Nephron (organoid): ENCODE results near the gene FAM193A.
"Not testable (repeated sequence)": the region's sequence is repeated elsewhere in the genome, so short reads cannot be mapped to it uniquely, and the experiment has no call there.

ENCODE experiments used
- H3K27ac Mint-ChIP-seq, 3 experiments: 2 replicates each; pipeline ENCODE4 v1.8.0; 2020; ENCODE audit warnings: mixed read lengths in 3 of 3, mild to moderate bottlenecking in 2 of 3, moderate library complexity in 1 of 3
- H3K27me3 Mint-ChIP-seq: 2 replicates; pipeline ENCODE4 v1.8.0; 2021; ENCODE audit warnings: low read depth, mild to moderate bottlenecking, moderate library complexity, mixed read lengths
- H3K36me3 Mint-ChIP-seq: 2 replicates; pipeline ENCODE4 v1.8.0; 2020; ENCODE audit warnings: low read depth, mixed read lengths
- H3K4me1 Mint-ChIP-seq: 2 replicates; pipeline ENCODE4 v1.8.0; 2020; ENCODE audit warnings: mixed read lengths
- H3K4me3 Mint-ChIP-seq, 3 experiments: 2 replicates each; pipeline ENCODE4 v1.8.0; 2020; ENCODE audit warnings: mild to moderate bottlenecking in 3 of 3, mixed read lengths in 3 of 3, moderate library complexity in 2 of 3
- H3K9me3 Mint-ChIP-seq: 2 replicates; pipeline ENCODE4 v1.8.0; 2020; ENCODE audit warnings: mixed read lengths
- TF ChIP-seq, protein P1 (sequence below), 3 experiments: fragments of 200-600 bp; sonication (generic); IDR thresholded peaks; one replicate each; pipeline ENCODE4 v1.5.0; 2021; ENCODE audit warnings: antibody characterized with exemption in 3 of 3; ENCODE audit not compliant: unreplicated experiment in 3 of 3

The FAM193A gene

DNA sequence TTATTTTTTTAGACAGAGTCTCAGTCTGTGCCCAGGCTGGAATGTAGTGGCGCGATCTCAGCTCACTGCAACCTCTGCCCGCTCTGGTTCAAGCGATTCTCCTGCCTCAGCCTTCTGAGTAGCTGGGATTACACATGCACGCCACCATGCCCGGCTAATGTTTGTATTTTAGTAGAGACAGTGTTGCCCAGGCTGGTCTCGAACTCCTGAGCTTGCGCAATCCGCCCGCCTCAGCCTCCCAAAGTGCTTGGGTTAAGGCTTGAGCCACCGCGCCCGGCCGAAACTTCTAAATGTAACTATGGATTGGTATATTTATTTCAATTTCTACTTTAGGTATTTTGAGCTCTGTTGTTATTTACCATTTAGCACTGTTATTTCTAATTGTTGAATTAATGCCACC, 79.4 kb downstream of the FAM193A start:
- TF ChIP-seq, protein P1, sequence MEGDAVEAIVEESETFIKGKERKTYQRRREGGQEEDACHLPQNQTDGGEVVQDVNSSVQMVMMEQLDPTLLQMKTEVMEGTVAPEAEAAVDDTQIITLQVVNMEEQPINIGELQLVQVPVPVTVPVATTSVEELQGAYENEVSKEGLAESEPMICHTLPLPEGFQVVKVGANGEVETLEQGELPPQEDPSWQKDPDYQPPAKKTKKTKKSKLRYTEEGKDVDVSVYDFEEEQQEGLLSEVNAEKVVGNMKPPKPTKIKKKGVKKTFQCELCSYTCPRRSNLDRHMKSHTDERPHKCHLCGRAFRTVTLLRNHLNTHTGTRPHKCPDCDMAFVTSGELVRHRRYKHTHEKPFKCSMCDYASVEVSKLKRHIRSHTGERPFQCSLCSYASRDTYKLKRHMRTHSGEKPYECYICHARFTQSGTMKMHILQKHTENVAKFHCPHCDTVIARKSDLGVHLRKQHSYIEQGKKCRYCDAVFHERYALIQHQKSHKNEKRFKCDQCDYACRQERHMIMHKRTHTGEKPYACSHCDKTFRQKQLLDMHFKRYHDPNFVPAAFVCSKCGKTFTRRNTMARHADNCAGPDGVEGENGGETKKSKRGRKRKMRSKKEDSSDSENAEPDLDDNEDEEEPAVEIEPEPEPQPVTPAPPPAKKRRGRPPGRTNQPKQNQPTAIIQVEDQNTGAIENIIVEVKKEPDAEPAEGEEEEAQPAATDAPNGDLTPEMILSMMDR (IDR thresholded peaks at IDR 0.05; ENCODE audit: unreplicated experiment in 3 of 3), result no peak

DNA sequence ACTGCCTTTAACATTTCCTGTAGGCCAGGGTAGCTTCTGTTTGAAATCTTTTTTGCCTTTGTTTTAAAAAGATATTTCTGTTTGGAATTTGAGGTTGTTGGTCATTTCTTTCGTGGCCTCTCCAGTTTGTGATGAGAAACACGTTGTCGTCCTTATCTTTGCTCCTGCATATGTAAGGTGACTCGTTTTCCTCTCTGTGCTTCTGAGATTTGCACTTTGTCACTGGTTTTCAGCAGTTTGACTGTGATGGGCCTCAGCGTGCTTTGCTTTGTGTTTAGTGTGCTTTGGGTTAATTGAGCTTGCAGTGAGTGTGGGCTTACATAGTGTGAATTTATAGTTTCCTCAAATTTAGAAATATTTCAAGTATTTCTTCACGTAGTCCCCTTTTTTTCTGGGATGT, 81.5 kb downstream of the FAM193A start:
- peaks cover 3% of the 10 kb centered on the region for H3K9me3 Mint-ChIP-seq
- H3K27ac Mint-ChIP-seq, result peak overlapping the region in 1 of 3 experiments; percentile 61
- H3K27me3 Mint-ChIP-seq, result no peaks in the 10 kb centered on the region
- peaks cover 48% of the 10 kb centered on the region for H3K4me1 Mint-ChIP-seq
- H3K36me3 Mint-ChIP-seq, result peaks cover 18% of the 10 kb centered on the region
- H3K4me3 Mint-ChIP-seq, result no peak overlapping the region
- TF ChIP-seq, protein P1 (IDR thresholded peaks at IDR 0.05; ENCODE audit: unreplicated experiment in 3 of 3), result no peak

More for the DNA sequence above, 79.4 kb downstream of the FAM193A start:
- peak overlapping the region in 1 of 3 experiments; percentile 1 for H3K27ac Mint-ChIP-seq
- peaks cover 12% of the 10 kb centered on the region for H3K36me3 Mint-ChIP-seq
- no peaks in the 10 kb centered on the region for H3K27me3 Mint-ChIP-seq
- H3K4me3 Mint-ChIP-seq, result no peak overlapping the region
- H3K4me1 Mint-ChIP-seq, result peaks cover 37% of the 10 kb centered on the region
- peaks cover 3% of the 10 kb centered on the region for H3K9me3 Mint-ChIP-seq

DNA sequence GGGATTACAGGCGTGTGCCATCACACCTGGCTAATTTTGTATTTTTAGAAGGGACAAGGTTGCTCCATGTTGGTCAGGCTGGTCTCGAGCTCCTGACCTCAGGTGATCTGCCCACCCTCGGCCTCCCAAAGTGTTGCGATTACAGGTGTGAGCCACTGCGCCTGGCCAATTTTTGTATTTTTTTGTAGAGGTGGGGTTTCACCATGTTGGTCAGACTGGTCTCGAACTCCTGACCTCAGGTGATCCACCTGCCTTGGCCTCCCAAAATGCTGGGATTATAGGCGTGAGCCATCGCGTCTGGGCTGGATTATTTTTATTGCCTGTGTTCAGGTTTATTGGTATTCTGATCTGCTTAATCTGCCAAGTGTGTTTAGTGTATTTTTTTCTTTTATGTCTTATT, 82.3 kb downstream of the FAM193A start:
- Mint-ChIP-seq H3K4me1 (peaks cover 48% of the 10 kb centered on the region), H3K36me3 (peaks cover 18% of the 10 kb centered on the region)
- not testable (repeated sequence) for H3K27ac Mint-ChIP-seq, H3K27me3 Mint-ChIP-seq, H3K4me3 Mint-ChIP-seq, H3K9me3 Mint-ChIP-seq

DNA sequence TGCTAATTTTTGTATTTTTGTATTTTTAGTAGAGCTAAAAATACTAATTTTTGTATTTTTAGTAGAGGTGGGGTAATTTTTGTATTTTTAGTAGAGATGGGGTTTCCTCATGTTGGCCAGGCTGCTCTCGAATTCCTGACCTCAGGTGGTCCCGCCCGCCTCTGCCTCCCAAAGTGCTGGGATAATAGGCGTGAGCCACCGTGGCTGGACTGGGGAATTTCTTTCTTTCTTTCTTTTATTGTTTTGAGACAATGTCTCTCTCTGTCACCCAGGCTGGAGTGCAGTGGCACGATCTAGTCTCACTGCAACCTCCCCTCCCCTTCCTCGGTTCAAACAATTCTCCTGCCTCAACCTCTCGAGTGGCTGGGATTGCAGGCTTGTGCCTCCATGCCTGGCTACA, 83.0 kb downstream of the FAM193A start:
- Mint-ChIP-seq H3K36me3 (peaks cover 14% of the 10 kb centered on the region), H3K4me1 (peaks cover 41% of the 10 kb centered on the region), H3K27me3 (no peaks in the 10 kb centered on the region), H3K27ac (no peak overlapping the region), H3K9me3 (no peaks in the 10 kb centered on the region), H3K4me3 (no peak overlapping the region)
- TF ChIP-seq, protein P1 (IDR thresholded peaks at IDR 0.05; ENCODE audit: unreplicated experiment in 3 of 3), result no peak

GRCh38 chr4:2621419-2621818, 85.0 kb downstream of the FAM193A start:
- H3K9me3 Mint-ChIP-seq, result no peaks in the 10 kb centered on the region
- no peaks in the 10 kb centered on the region for H3K27me3 Mint-ChIP-seq
- no peak overlapping the region for H3K4me3 Mint-ChIP-seq
- peaks cover 23% of the 10 kb centered on the region for H3K36me3 Mint-ChIP-seq
- H3K27ac Mint-ChIP-seq, result peak overlapping the region; percentile 3 to 14 (median 10)
- peaks cover 38% of the 10 kb centered on the region for H3K4me1 Mint-ChIP-seq
- TF ChIP-seq, protein P1 (IDR thresholded peaks at IDR 0.05; ENCODE audit: unreplicated experiment in 3 of 3), result no peak

DNA sequence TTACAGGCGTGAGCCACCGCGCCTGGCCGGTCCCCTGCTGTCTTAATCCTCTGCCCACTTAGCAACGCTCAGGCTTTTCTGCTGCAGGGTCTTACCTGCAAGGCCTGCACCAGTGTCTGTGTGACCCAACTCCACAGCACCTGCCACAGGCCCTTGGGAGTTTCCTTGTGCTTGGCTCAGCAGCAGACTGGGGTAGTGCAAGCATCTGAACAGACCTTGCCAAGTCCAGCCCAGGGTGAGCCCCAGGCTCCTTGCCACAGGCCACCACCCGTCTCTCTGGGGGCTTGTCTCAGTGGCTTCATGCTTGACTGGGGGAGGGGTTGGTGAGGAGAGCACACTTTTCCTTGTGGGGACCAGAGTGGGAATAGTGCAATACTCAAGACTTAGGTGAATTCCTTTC, 87.0 kb downstream of the FAM193A start:
- Mint-ChIP-seq H3K4me1 (peaks cover 32% of the 10 kb centered on the region), H3K9me3 (no peaks in the 10 kb centered on the region), H3K27ac (peak overlapping the region in 2 of 3 experiments; percentile 60 to 79), H3K36me3 (peaks cover 31% of the 10 kb centered on the region), H3K27me3 (no peaks in the 10 kb centered on the region), H3K4me3 (no peak overlapping the region)
- TF ChIP-seq, protein P1 (IDR thresholded peaks at IDR 0.05; ENCODE audit: unreplicated experiment in 3 of 3), result no peak
